ENCODE measurements around the gene STX11.
"Not testable (repeated sequence)": the region's sequence is repeated elsewhere in the genome, so short reads cannot be mapped to it uniquely, and the experiment has no call there.

STX11 gene

DNA sequence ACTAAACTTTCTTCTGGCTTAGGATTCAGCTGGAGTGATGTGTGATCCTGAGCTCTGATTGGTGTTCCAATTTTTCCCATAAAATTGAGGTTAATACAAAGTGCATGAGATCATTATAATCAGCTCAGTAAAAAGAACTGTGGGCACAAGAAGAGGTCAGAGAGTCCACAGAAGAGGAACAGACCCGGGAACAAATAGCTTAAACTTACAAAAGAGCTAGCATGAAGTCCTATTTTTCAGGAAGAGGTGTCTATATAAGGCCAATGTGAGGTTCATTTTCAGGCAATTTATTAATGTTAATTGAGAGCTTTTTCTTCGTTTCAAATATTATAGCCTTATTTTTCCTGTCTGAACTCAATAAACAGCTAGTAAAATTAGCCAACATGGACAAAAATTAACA lies 26.9 kb upstream of the STX11 start:
- H3K27me3 ChIP-seq (ENCODE audit: control insufficient read depth, insufficient read depth, low read length), result no peaks in the 10 kb centered on the region
- WGBS (ENCODE audit: insufficient coverage, insufficient read length), result no CpG with 5 or more reads among the region's 2 CpGs

DNA sequence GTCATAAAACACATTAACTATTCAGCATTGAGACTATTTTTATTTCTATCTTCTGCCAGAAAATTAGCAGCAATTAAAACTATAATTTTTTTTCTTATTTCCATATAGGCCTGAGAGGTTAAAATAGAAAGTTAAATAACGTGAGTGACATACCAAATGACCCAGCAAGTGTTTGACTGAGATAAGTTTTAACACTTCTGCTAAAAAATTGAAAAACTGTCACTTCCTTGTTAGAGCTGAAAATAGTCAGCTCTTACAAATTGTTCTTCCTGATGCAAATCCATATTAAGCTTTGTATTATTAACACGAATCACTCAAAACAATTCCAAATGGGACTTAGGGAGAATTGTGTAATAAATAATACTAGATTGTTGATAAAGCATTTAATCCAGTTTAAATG lies 26.5 kb upstream of the STX11 start:
- H3K27me3 ChIP-seq (ENCODE audit: control insufficient read depth, insufficient read depth, low read length), result no peaks in the 10 kb centered on the region
- DNase-seq (ENCODE audit: low read depth, low spot score), result no peak
- no peak overlapping the region for H3K27ac ChIP-seq (ENCODE audit: low read length)
- no CpG with 5 or more reads among the region's 2 CpGs for WGBS (ENCODE audit: insufficient coverage, insufficient read length)
- H3K36me3 ChIP-seq (ENCODE audit: control insufficient read depth, insufficient read depth, low read length), result no peaks in the 10 kb centered on the region
- H3K4me3 ChIP-seq (ENCODE audit: low read length), result no peak overlapping the region
- no peaks in the 10 kb centered on the region for H3K4me1 ChIP-seq (ENCODE audit: control insufficient read depth, insufficient read depth, low read length)
- no peaks in the 10 kb centered on the region for H3K9me3 ChIP-seq (ENCODE audit: control insufficient read depth, insufficient read depth, low read length)

More for the DNA sequence above, 26.9 kb upstream of the STX11 start:
- Histone ChIP-seq H3K27ac (ENCODE audit: low read length) (no peak overlapping the region), H3K4me1 (ENCODE audit: control insufficient read depth, insufficient read depth, low read length) (no peaks in the 10 kb centered on the region), H3K4me3 (ENCODE audit: low read length) (no peak overlapping the region), H3K9me3 (ENCODE audit: control insufficient read depth, insufficient read depth, low read length) (no peaks in the 10 kb centered on the region), H3K36me3 (ENCODE audit: control insufficient read depth, insufficient read depth, low read length) (no peaks in the 10 kb centered on the region)
- no peak for DNase-seq (ENCODE audit: low read depth, low spot score)

DNA sequence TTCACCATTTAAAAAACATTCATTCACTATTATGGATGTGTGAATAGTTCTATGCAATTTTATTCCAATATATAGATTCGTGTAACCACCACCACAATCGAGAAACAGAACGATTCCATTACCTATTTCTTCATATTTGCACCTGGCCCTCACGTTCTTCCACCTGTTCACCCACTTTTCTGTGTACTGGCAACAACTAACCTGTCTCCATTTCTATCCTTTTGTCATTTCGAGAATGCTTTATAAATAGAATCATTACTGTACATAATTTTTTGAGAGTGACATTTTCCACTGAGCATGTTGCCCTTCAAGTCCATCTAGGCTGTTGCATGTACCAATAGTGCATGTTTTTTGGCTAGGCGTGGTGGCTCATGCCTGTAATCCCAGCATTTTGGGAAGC lies 23.2 kb upstream of the STX11 start:
- no peak for DNase-seq (ENCODE audit: low read depth, low spot score)
- Histone ChIP-seq H3K9me3 (ENCODE audit: control insufficient read depth, insufficient read depth, low read length) (no peaks in the 10 kb centered on the region), H3K27me3 (ENCODE audit: control insufficient read depth, insufficient read depth, low read length) (no peaks in the 10 kb centered on the region), H3K4me1 (ENCODE audit: control insufficient read depth, insufficient read depth, low read length) (no peaks in the 10 kb centered on the region), H3K27ac (ENCODE audit: low read length) (no peak overlapping the region), H3K36me3 (ENCODE audit: control insufficient read depth, insufficient read depth, low read length) (no peaks in the 10 kb centered on the region), H3K4me3 (ENCODE audit: low read length) (no peak overlapping the region)
- WGBS (ENCODE audit: insufficient coverage, insufficient read length), result no CpG with 5 or more reads among the region's 6 CpGs

DNA sequence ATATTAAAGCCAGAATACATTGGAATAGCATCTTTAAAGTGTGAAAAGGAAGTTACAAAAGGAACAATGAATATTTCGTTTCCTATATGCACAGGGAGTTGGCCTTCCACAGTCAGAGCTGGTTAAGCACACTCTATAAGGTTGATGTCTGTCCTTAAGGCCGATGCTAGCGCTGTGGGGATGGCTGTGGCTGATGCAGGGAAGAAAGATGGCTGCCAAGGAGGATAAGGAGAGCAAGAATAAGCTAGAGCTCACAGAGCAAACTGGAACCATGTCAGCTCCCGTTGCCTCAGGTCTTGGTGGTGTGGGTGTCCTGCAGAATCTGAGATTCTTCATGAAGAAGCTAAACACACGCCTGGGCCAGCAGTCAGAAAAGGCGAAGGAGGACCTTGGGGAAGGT lies 20.8 kb upstream of the STX11 start:
- Histone ChIP-seq H3K27ac (ENCODE audit: low read length) (no peak overlapping the region), H3K4me1 (ENCODE audit: control insufficient read depth, insufficient read depth, low read length) (no peaks in the 10 kb centered on the region), H3K4me3 (ENCODE audit: low read length) (no peak overlapping the region), H3K27me3 (ENCODE audit: control insufficient read depth, insufficient read depth, low read length) (no peaks in the 10 kb centered on the region), H3K36me3 (ENCODE audit: control insufficient read depth, insufficient read depth, low read length) (no peaks in the 10 kb centered on the region), H3K9me3 (ENCODE audit: control insufficient read depth, insufficient read depth, low read length) (no peaks in the 10 kb centered on the region)
- no peak for DNase-seq (ENCODE audit: low read depth, low spot score)
- WGBS (ENCODE audit: insufficient coverage, insufficient read length), result no CpG with 5 or more reads among the region's 6 CpGs

DNA sequence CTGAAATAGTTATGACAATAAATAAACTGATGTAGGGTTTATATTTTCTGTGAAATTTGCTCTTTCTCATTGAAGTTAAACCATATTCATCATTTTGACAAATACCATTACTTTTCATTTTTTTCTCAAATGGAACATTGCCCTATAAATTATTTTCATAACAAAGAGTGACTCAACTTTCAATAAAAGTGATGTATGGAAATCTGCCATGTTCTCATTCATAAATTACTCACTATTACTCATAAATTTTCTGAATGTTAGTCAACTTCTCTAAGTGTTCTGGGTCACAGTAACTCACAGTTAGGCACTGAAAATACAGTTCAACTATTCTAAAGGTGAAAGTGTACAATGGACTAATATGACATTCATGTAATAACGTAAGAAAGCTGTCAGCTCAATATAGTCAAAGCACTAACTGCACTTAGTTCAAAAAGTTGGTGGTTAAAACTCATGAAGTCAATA lies 19.0 kb upstream of the STX11 start:
- Histone ChIP-seq H3K9me3 (ENCODE audit: control insufficient read depth, insufficient read depth, low read length) (no peaks in the 10 kb centered on the region), H3K27ac (ENCODE audit: low read length) (no peak overlapping the region), H3K4me1 (ENCODE audit: control insufficient read depth, insufficient read depth, low read length) (no peaks in the 10 kb centered on the region), H3K36me3 (ENCODE audit: control insufficient read depth, insufficient read depth, low read length) (no peaks in the 10 kb centered on the region), H3K27me3 (ENCODE audit: control insufficient read depth, insufficient read depth, low read length) (no peaks in the 10 kb centered on the region), H3K4me3 (ENCODE audit: low read length) (no peak overlapping the region)
- DNase-seq (ENCODE audit: low read depth, low spot score), result no peak
- WGBS (ENCODE audit: insufficient coverage, insufficient read length), result no CpG with 5 or more reads among the region's 1 CpG

DNA sequence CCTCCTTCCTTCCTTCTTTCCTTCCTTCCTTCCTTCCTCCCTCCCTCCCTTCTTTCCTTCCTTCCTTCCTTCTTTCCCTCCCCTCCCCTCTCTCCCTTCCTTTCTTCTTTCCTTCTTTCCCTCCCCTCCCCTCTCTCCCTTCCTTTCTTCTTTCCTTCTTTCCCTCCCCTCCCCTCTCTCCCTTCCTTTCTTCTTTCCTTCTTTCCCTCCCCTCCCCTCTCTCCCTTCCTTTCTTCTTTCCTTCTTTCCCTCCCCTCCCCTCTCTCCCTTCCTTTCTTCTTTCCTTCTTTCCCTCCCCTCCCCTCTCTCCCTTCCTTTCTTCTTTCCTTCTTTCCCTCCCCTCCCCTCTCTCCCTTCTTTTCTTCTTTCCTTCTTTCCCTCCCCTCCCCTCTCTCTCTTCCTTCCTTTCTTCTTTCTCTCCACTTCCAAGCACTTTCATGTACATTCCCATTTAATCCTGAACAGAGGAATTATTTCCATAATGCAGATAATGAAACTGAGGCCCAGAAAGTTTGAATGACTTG lies 18.1 kb upstream of the STX11 start:
- not testable (repeated sequence) for H3K27me3 ChIP-seq (ENCODE audit: control insufficient read depth, insufficient read depth, low read length); H3K27ac ChIP-seq (ENCODE audit: low read length); H3K36me3 ChIP-seq (ENCODE audit: control insufficient read depth, insufficient read depth, low read length); H3K4me3 ChIP-seq (ENCODE audit: low read length); DNase-seq (ENCODE audit: low read depth, low spot score); H3K9me3 ChIP-seq (ENCODE audit: control insufficient read depth, insufficient read depth, low read length); H3K4me1 ChIP-seq (ENCODE audit: control insufficient read depth, insufficient read depth, low read length)

DNA sequence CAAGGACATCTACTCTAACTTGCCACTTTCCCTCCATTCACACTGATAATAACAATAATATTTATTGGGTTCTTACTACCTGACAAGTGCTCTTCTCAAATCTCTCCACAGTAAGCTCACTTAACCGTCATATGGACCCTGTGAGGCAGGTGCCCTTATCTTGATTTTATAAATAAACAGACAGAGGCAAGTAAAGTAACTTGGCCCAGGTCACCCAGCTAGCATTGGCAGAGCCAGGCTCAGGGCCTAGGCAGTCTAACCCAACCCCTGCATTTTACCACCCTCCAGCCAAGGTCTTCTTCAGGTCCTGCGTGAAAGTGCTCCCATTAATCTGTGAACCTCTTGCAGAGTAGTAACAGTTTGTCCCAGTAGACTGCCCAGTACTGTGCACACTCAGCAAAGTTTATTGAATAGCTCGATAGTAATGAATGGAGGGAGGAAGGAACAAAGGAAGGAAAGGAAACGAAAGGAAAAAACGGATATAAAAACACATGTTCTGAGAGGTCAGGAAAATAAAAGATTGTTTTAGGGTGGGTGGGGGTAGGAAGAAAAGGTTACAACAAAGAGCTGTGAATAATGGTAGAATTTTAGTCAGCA lies 17.0 kb upstream of the STX11 start:
- no peaks in the 10 kb centered on the region for H3K36me3 ChIP-seq (ENCODE audit: control insufficient read depth, insufficient read depth, low read length)
- no peak overlapping the region for H3K4me3 ChIP-seq (ENCODE audit: low read length)
- H3K27ac ChIP-seq (ENCODE audit: low read length), result no peak overlapping the region
- H3K27me3 ChIP-seq (ENCODE audit: control insufficient read depth, insufficient read depth, low read length), result no peaks in the 10 kb centered on the region
- no peaks in the 10 kb centered on the region for H3K4me1 ChIP-seq (ENCODE audit: control insufficient read depth, insufficient read depth, low read length)
- H3K9me3 ChIP-seq (ENCODE audit: control insufficient read depth, insufficient read depth, low read length), result no peaks in the 10 kb centered on the region
- no peak for DNase-seq (ENCODE audit: low read depth, low spot score)
- WGBS (ENCODE audit: insufficient coverage, insufficient read length), result 100% methylated on average over 2 of the region's 5 CpGs

DNA sequence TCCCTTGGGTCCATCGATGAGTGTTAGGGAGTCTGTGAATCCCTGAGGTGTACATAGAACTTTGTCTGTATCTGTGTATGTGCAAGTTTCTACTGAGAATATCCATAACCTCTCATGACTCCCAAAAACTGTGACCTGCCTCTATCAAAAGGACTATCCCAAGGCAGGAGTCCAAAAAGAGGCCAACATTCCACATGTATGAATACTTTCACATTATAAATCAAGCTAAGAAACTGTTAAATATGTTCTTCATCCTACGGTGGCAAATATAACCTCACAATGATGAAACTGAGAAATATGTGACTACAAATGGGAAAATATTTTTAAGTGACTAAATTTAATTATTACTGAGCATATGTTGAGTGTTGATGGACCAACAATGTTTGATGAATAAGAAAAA lies 16.1 kb upstream of the STX11 start:
- no CpG with 5 or more reads among the region's 2 CpGs for WGBS (ENCODE audit: insufficient coverage, insufficient read length)

DNA sequence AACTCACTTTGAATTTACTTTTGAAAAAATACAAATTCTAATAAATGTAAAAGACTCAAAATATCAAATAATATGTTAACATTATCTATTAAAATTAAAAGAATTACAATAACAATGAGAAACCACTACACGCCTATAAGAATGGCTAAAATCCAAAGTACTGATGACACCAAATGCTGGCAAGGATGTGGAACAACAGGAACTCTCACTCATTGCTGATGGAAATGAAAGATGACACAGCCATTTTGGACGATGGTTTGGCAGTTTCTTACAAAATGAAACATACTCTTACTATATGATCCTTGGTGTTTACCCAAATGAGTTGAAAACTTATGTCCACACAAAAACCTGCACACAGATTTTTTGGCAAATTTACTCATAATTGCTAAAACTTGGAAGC lies 15.6 kb upstream of the STX11 start:
- Histone ChIP-seq H3K36me3 (ENCODE audit: control insufficient read depth, insufficient read depth, low read length) (no peaks in the 10 kb centered on the region), H3K27ac (ENCODE audit: low read length) (no peak overlapping the region), H3K9me3 (ENCODE audit: control insufficient read depth, insufficient read depth, low read length) (no peaks in the 10 kb centered on the region), H3K27me3 (ENCODE audit: control insufficient read depth, insufficient read depth, low read length) (no peaks in the 10 kb centered on the region), H3K4me1 (ENCODE audit: control insufficient read depth, insufficient read depth, low read length) (no peaks in the 10 kb centered on the region), H3K4me3 (ENCODE audit: low read length) (no peak overlapping the region)
- WGBS (ENCODE audit: insufficient coverage, insufficient read length), result no CpG with 5 or more reads among the region's 2 CpGs
- DNase-seq (ENCODE audit: low read depth, low spot score), result no peak

More for the DNA sequence above, 16.1 kb upstream of the STX11 start:
- H3K27me3 ChIP-seq (ENCODE audit: control insufficient read depth, insufficient read depth, low read length), result no peaks in the 10 kb centered on the region
- H3K27ac ChIP-seq (ENCODE audit: low read length), result no peak overlapping the region
- H3K4me1 ChIP-seq (ENCODE audit: control insufficient read depth, insufficient read depth, low read length), result no peaks in the 10 kb centered on the region
- H3K4me3 ChIP-seq (ENCODE audit: low read length), result no peak overlapping the region
- DNase-seq (ENCODE audit: low read depth, low spot score), result no peak
- no peaks in the 10 kb centered on the region for H3K36me3 ChIP-seq (ENCODE audit: control insufficient read depth, insufficient read depth, low read length)
- H3K9me3 ChIP-seq (ENCODE audit: control insufficient read depth, insufficient read depth, low read length), result no peaks in the 10 kb centered on the region

DNA sequence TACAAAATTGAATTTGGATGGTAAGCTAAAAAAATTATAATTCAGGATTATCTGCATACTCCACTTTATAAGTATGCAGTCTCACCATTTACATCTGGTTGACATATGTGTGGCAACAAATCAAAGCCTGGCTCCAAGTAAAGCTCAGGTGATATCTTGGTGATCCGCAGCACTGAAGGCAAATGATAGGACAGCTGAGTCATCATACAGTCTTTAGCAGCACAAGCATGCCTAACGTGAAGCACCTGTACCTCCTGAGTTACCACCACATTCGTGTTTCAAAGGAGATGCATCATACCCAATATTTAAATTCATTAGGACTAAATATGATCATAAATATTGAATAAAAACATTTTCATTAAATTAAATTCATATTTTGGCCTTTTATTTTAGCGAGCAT lies 11.8 kb upstream of the STX11 start:
- H3K36me3 ChIP-seq (ENCODE audit: control insufficient read depth, insufficient read depth, low read length), result no peaks in the 10 kb centered on the region
- no peaks in the 10 kb centered on the region for H3K9me3 ChIP-seq (ENCODE audit: control insufficient read depth, insufficient read depth, low read length)
- H3K27ac ChIP-seq (ENCODE audit: low read length), result no peak overlapping the region
- H3K4me3 ChIP-seq (ENCODE audit: low read length), result no peak overlapping the region
- no CpG with 5 or more reads among the region's 4 CpGs for WGBS (ENCODE audit: insufficient coverage, insufficient read length)
- no peaks in the 10 kb centered on the region for H3K27me3 ChIP-seq (ENCODE audit: control insufficient read depth, insufficient read depth, low read length)
- no peaks in the 10 kb centered on the region for H3K4me1 ChIP-seq (ENCODE audit: control insufficient read depth, insufficient read depth, low read length)
- DNase-seq (ENCODE audit: low read depth, low spot score), result no peak

DNA sequence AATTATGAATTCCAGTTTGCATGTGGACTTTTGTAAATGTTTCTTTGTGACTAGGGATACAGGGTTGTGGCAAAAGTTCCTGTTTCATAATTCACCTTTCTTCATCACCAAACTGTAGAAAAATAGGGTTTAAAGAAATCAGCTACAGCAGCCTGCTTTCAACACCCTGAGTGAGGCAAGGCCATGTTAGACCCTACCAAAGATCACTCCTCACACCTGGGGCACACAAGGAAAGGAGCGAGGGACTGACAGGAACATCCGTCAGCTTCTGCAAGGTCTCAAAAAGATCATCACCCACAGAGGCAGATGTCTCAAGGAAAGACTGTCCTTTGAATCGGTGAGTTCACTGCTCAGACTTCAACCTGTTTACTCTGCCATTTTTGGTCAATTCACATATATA lies 10.5 kb upstream of the STX11 start:
- H3K4me1 ChIP-seq (ENCODE audit: control insufficient read depth, insufficient read depth, low read length), result no peaks in the 10 kb centered on the region
- H3K36me3 ChIP-seq (ENCODE audit: control insufficient read depth, insufficient read depth, low read length), result no peaks in the 10 kb centered on the region
- no peak overlapping the region for H3K27ac ChIP-seq (ENCODE audit: low read length)
- no CpG with 5 or more reads among the region's 3 CpGs for WGBS (ENCODE audit: insufficient coverage, insufficient read length)
- no peak overlapping the region for H3K4me3 ChIP-seq (ENCODE audit: low read length)
- no peaks in the 10 kb centered on the region for H3K27me3 ChIP-seq (ENCODE audit: control insufficient read depth, insufficient read depth, low read length)
- no peak for DNase-seq (ENCODE audit: low read depth, low spot score)
- no peaks in the 10 kb centered on the region for H3K9me3 ChIP-seq (ENCODE audit: control insufficient read depth, insufficient read depth, low read length)
